Caco-2 (cell line): ENCODE measurements around the gene TFDP2. TPM values are rescaled to one million over a fixed set of nuclear protein-coding genes. Genes with fewer than 3 reads are reported as not detected.

Experiments
- BruUV-seq: library from RNA; stranded (reverse); fragments of 400-500 nt; replicated peaks from 2 replicates; lab custom pipeline; 2021; lab: Mats Ljungman, UMichigan
- CTCF ChIA-PET: fragments of 300-600 bp; sonication (Branson Sonifier 250); formaldehyde crosslinking; loops from one replicate; lab custom pipeline; 2022; ENCODE audit warnings: antibody characterized with exemption; lab: Charles Lee
- POLR2A ChIA-PET: fragments of 300-600 bp; sonication (Branson Sonifier 250); formaldehyde crosslinking; loops from one replicate; lab custom pipeline; 2022; ENCODE audit warnings: antibody characterized with exemption; lab: Charles Lee
- DNase-seq, 2 experiments: peaks; one replicate each; pipeline versions ENCODE4 v3.0.0 to v3.0.0-alpha.2; 2020 to 2022
- H3K27me3 ChIP-seq: replicated peaks from 2 replicates; pipeline ENCODE4 v1.6.0; 2011; ENCODE audit warnings: low read length; ENCODE audit not compliant: control insufficient read depth, insufficient read depth
- H3K36me3 ChIP-seq: 2 replicates; pipeline ENCODE4 v1.5.1; 2011; ENCODE audit warnings: low read length; ENCODE audit not compliant: control insufficient read depth, insufficient read depth
- H3K4me1 ChIP-seq: fragments of 250-450 bp; sonication (Bioruptor Pico); 2 replicates; pipeline ENCODE4 v1.5.1; 2020; ENCODE audit warnings: mild to moderate bottlenecking
- H3K4me3 ChIP-seq: 2 replicates; pipeline ENCODE4 v1.5.1; 2011; ENCODE audit warnings: low read depth, mild to moderate bottlenecking, control low read depth, low read length
- H3K9me3 ChIP-seq: fragments of 250-450 bp; sonication (Bioruptor Pico); 2 replicates; pipeline ENCODE4 v1.5.1; 2020; ENCODE audit warnings: mild to moderate bottlenecking, moderate library complexity
- H3K27ac Mint-ChIP-seq: one replicate; pipeline ENCODE4 v1.8.0; 2022; ENCODE audit warnings: mixed read lengths; ENCODE audit not compliant: unreplicated experiment
- H3K27me3 Mint-ChIP-seq: one replicate; pipeline ENCODE4 v1.8.0; 2022; ENCODE audit warnings: mixed read lengths; ENCODE audit not compliant: insufficient read depth, unreplicated experiment
- H3K36me3 Mint-ChIP-seq: one replicate; pipeline ENCODE4 v1.8.0; 2022; ENCODE audit warnings: mild to moderate bottlenecking, mixed read lengths; ENCODE audit not compliant: insufficient read depth, unreplicated experiment
- H3K4me1 Mint-ChIP-seq: one replicate; pipeline ENCODE4 v1.8.0; 2022; ENCODE audit warnings: low read depth, mixed read lengths; ENCODE audit not compliant: unreplicated experiment
- H3K4me3 Mint-ChIP-seq: one replicate; pipeline ENCODE4 v1.8.0; 2022; ENCODE audit warnings: mild to moderate bottlenecking, moderate library complexity, mixed read lengths; ENCODE audit not compliant: unreplicated experiment
- H3K9me3 Mint-ChIP-seq: one replicate; pipeline ENCODE4 v1.8.0; 2022; ENCODE audit warnings: mixed read lengths; ENCODE audit not compliant: unreplicated experiment
- intact Hi-C: fragments of 100-400 bp; cut with micrococcal nuclease; formaldehyde crosslinking; loops from one replicate; pipeline ENCODE4 v1.10.0; 2022; ENCODE audit not compliant: unreplicated experiment
- total RNA-seq: library from RNA; stranded (reverse); gene quantifications from 2 replicates; pipeline ENCODE4 v1.2.3, GENCODE V29; 2022
- TF ChIP-seq, protein P1 (sequence below), 2 experiments: fragments of 200-600 bp in 1 of 2; IDR thresholded peaks; 1 replicate in 1 of 2; 2 replicates in 1 of 2; pipeline versions ENCODE4 v1.5.1 to v1.8.0; 2011 to 2022; ENCODE audit warnings: antibody characterized with exemption in 1 of 2, control low read depth in 1 of 2, inconsistent platforms in 1 of 2, low read depth in 1 of 2, low read length in 1 of 2, mild to moderate bottlenecking in 1 of 2, moderate library complexity in 1 of 2; ENCODE audit not compliant: insufficient read depth in 1 of 2, severe bottlenecking in 1 of 2, unreplicated experiment in 1 of 2

TFDP2 gene
- total RNA-seq, 1 experiment from 2014 or later = 38.6 TPM

DNA sequence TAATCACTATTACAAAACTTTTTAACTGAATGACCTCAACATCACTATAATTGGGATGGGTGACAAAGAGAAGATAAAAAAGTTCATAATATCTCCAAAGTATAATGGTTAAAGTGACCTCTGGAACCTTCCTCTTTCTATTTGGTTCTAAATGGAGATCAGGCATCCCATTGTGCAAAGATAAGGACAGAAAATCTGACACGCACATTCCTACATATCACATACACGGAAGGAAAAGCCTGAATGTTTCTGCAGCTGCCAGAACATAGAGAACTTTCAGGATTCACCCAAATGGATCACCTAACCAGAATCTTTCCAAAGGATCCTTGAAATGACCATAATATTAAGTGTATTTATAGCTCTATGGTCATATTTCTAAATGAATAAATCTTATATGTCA is 128.2 kb downstream of the TFDP2 start:
- H3K4me3 Mint-ChIP-seq = no peak overlapping the region
- 0 out of 2 replicates have a peak, but pooled peaks cover 3% of the 10 kb centered on the region for H3K4me1 ChIP-seq
- H3K36me3 ChIP-seq = no peaks in the 10 kb centered on the region
- H3K9me3 ChIP-seq = no peaks in the 10 kb centered on the region
- CTCF ChIA-PET = no interaction called here
- POLR2A ChIA-PET = no interaction called here
- intact Hi-C loops = loop anchor here (5.0 to 10.0 kb wide), 2 partner anchors 106 to 204 kb away; partner anchors contain the start of gene GK5
- H3K27ac Mint-ChIP-seq = no peak overlapping the region
- TF ChIP-seq, protein P1, sequence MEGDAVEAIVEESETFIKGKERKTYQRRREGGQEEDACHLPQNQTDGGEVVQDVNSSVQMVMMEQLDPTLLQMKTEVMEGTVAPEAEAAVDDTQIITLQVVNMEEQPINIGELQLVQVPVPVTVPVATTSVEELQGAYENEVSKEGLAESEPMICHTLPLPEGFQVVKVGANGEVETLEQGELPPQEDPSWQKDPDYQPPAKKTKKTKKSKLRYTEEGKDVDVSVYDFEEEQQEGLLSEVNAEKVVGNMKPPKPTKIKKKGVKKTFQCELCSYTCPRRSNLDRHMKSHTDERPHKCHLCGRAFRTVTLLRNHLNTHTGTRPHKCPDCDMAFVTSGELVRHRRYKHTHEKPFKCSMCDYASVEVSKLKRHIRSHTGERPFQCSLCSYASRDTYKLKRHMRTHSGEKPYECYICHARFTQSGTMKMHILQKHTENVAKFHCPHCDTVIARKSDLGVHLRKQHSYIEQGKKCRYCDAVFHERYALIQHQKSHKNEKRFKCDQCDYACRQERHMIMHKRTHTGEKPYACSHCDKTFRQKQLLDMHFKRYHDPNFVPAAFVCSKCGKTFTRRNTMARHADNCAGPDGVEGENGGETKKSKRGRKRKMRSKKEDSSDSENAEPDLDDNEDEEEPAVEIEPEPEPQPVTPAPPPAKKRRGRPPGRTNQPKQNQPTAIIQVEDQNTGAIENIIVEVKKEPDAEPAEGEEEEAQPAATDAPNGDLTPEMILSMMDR (IDR thresholded peaks at IDR 0.05; ENCODE audit: insufficient read depth in 1 of 2, low read depth in 1 of 2, low read length in 1 of 2, severe bottlenecking in 1 of 2, unreplicated experiment in 1 of 2) = no peak
- no peaks in the 10 kb centered on the region for H3K27me3 ChIP-seq
- H3K4me1 Mint-ChIP-seq = no peaks in the 10 kb centered on the region
- no peaks in the 10 kb centered on the region for H3K36me3 Mint-ChIP-seq
- H3K9me3 Mint-ChIP-seq = no peaks in the 10 kb centered on the region
- BruUV-seq = no TSS peak
- no peak for DNase-seq
- H3K4me3 ChIP-seq = no peak overlapping the region
- no peaks in the 10 kb centered on the region for H3K27me3 Mint-ChIP-seq

DNA sequence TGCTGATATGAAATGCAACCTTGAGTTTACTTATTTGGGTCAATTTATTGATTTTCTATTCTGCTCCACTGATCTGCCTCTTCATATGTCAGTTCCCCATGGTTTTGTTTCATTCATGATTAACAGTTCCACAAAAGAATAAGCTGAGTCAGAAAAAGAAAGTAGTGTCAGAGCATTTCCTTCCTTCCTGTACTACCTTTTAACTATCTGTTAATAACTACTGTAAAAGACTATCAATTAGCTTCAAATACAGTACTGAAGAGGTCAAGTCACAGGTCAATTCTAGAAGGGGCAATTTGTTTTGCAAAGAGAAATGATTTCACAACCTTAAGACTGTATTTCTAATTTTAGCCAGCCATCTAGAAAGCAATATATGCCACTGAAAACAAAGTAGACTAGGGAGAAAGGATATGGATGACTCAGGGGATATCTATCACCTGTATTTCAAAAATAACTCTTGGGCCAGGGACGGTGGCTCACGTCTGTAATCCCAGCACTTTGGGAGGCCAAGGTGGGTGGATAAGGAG is 129.5 kb downstream of the TFDP2 start:
- ChIA-PET CTCF (no interaction called here), POLR2A (no interaction called here)
- Histone ChIP-seq H3K36me3 (no peaks in the 10 kb centered on the region), H3K4me3 (no peak overlapping the region), H3K9me3 (no peaks in the 10 kb centered on the region), H3K27me3 (no peaks in the 10 kb centered on the region), H3K4me1 (0 out of 2 replicates have a peak, but pooled peaks cover 3% of the 10 kb centered on the region)
- no peak overlapping the region for H3K27ac Mint-ChIP-seq
- no peak overlapping the region for H3K4me3 Mint-ChIP-seq
- H3K27me3 Mint-ChIP-seq = no peaks in the 10 kb centered on the region
- intact Hi-C loops = loop anchor here (5.0 to 10.0 kb wide), 2 partner anchors 107 to 205 kb away; partner anchors contain the start of gene GK5
- H3K9me3 Mint-ChIP-seq = no peaks in the 10 kb centered on the region
- no peaks in the 10 kb centered on the region for H3K4me1 Mint-ChIP-seq
- TF ChIP-seq, protein P1 (IDR thresholded peaks at IDR 0.05; ENCODE audit: insufficient read depth in 1 of 2, low read depth in 1 of 2, low read length in 1 of 2, severe bottlenecking in 1 of 2, unreplicated experiment in 1 of 2) = no peak
- H3K36me3 Mint-ChIP-seq = no peaks in the 10 kb centered on the region
- BruUV-seq = no TSS peak
- DNase-seq = no peak

DNA sequence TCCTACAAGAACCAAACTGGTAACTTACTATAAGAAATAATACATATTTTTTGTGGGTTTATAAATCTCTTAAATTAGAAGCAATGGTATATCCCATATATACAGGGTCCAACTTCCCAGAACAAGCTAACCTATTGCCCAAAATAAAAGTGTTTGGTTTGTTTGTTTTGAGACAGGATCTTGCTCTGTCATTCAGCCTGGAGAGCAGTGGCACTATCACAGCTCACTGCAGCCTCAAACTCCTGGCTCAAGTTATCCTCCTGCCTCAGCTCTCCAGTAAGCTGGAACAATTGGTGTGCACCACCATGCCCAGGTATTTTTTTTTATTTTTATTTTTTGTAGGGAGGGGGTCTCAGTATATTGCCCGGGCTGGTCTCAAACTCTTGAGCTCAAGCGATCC is 135.4 kb downstream of the TFDP2 start:
- Histone ChIP-seq H3K4me1 (no peaks in the 10 kb centered on the region), H3K4me3 (no peak overlapping the region), H3K9me3 (no peaks in the 10 kb centered on the region), H3K36me3 (no peaks in the 10 kb centered on the region), H3K27me3 (no peaks in the 10 kb centered on the region)
- ChIA-PET CTCF (no interaction called here), POLR2A (no interaction called here)
- Mint-ChIP-seq H3K4me1 (no peaks in the 10 kb centered on the region), H3K27me3 (no peaks in the 10 kb centered on the region), H3K9me3 (no peaks in the 10 kb centered on the region), H3K4me3 (no peak overlapping the region), H3K27ac (no peak overlapping the region), H3K36me3 (no peaks in the 10 kb centered on the region)
- BruUV-seq = no TSS peak
- no peak for DNase-seq
- intact Hi-C loops = no loop called here
- TF ChIP-seq, protein P1 (IDR thresholded peaks at IDR 0.05; ENCODE audit: insufficient read depth in 1 of 2, low read depth in 1 of 2, low read length in 1 of 2, severe bottlenecking in 1 of 2, unreplicated experiment in 1 of 2) = no peak
